HG03558 (cell line): ENCODE results near the gene SLC27A1.
"Not testable (repeated sequence)": the region's sequence is repeated elsewhere in the genome, so short reads cannot be mapped to it uniquely, and the experiment has no call there.

Source experiments
- ATAC-seq: cut with Tn5 transposase; IDR thresholded peaks from one replicate; pipeline ENCODE4 v1.9.1; 2021; ENCODE audit warnings: moderate number of reproducible peaks; ENCODE audit not compliant: unreplicated experiment; ENCODE audit errors: extremely low read depth

Gene SLC27A1

GRCh38 chr19:17484520-17485185 is 14.3 kb downstream of the SLC27A1 start:
- no peak for ATAC-seq

- no peak for ATAC-seq
Measured at GRCh38 chr19:17486545-17487240, 16.4 kb downstream of the SLC27A1 start.

- no peak for ATAC-seq
Measured at GRCh38 chr19:17487284-17488121, 17.2 kb downstream of the SLC27A1 start.

- no peak for ATAC-seq
Measured at GRCh38 chr19:17488593-17489391, 18.5 kb downstream of the SLC27A1 start.

GRCh38 chr19:17489392-17490030 is 19.2 kb downstream of the SLC27A1 start:
- no peak for ATAC-seq

- no peak for ATAC-seq
Measured at GRCh38 chr19:17490411-17490810, 20.1 kb downstream of the SLC27A1 start.

GRCh38 chr19:17491287-17491686 is 21.0 kb downstream of the SLC27A1 start:
- ATAC-seq = no peak

- no peak for ATAC-seq
Measured at GRCh38 chr19:17495639-17496296, 25.4 kb downstream of the SLC27A1 start.

GRCh38 chr19:17496337-17496997 is 26.1 kb downstream of the SLC27A1 start:
- no peak for ATAC-seq

- ATAC-seq = no peak
Measured at GRCh38 chr19:17497149-17497798, 26.9 kb downstream of the SLC27A1 start.

- not testable (repeated sequence) for ATAC-seq
Measured at GRCh38 chr19:17499025-17499424, 28.7 kb downstream of the SLC27A1 start.

GRCh38 chr19:17499648-17500446 is 29.5 kb downstream of the SLC27A1 start:
- no peak for ATAC-seq

GRCh38 chr19:17500447-17501198 is 30.3 kb downstream of the SLC27A1 start:
- ATAC-seq = no peak

- ATAC-seq = no peak
Measured at GRCh38 chr19:17503240-17503639, 32.9 kb downstream of the SLC27A1 start.

- ATAC-seq = no peak
Measured at GRCh38 chr19:17504030-17504429, 33.7 kb downstream of the SLC27A1 start.

GRCh38 chr19:17504456-17504855 is 34.1 kb downstream of the SLC27A1 start:
- no peak for ATAC-seq

GRCh38 chr19:17505223-17505622 is 34.9 kb downstream of the SLC27A1 start:
- no peak for ATAC-seq
